GM12874 (cell line): ENCODE measurements around the gene RAB30.

Experiments
- CTCF ChIP-seq: IDR thresholded peaks from 2 replicates; pipeline ENCODE4 v1.5.1; 2011; ENCODE audit warnings: low read depth, mild to moderate bottlenecking, control low read depth, low read length, moderate library complexity; ENCODE audit not compliant: insufficient read depth

Gene RAB30

GRCh38 chr11:83070044-83070701 is 1.5 kb downstream of the RAB30 start:
- no peak for TF ChIP-seq CTCF

- TF ChIP-seq CTCF = no peak
These were observed 2.2 kb downstream of the RAB30 start for GRCh38 chr11:83069441-83070043.

GRCh38 chr11:83068568-83068967 is 3.1 kb downstream of the RAB30 start:
- TF ChIP-seq CTCF = no peak

- no peak for TF ChIP-seq CTCF
These were observed 7.7 kb downstream of the RAB30 start for GRCh38 chr11:83064011-83064410.

- no peak for TF ChIP-seq CTCF
These were observed 8.5 kb downstream of the RAB30 start for GRCh38 chr11:83063073-83063754.

- TF ChIP-seq CTCF = no peak
These were observed 9.8 kb downstream of the RAB30 start for GRCh38 chr11:83061883-83062282.

GRCh38 chr11:83060965-83061364 is 10.7 kb downstream of the RAB30 start:
- no peak for TF ChIP-seq CTCF
